Stimulated activated naive CD8-positive, alpha-beta T cell treated with anti-CD3 and anti-CD28 coated beads, Interleukin-15, Interleukin-2, amounts not matched to agents 100 ng/mL and 50 ng/mL, for 24 hours (primary cell): ENCODE results near the gene SMARCA2.
"Not testable (repeated sequence)": the region's sequence is repeated elsewhere in the genome, so short reads cannot be mapped to it uniquely, and the experiment has no call there.

Source experiments
- H3K27ac Mint-ChIP-seq: one replicate; pipeline ENCODE4 v1.8.0; 2021; ENCODE audit warnings: mild to moderate bottlenecking, mixed read lengths
- H3K27me3 Mint-ChIP-seq: one replicate; pipeline ENCODE4 v1.8.0; 2021; ENCODE audit warnings: mixed read lengths
- H3K36me3 Mint-ChIP-seq: one replicate; pipeline ENCODE4 v1.8.0; 2021; ENCODE audit warnings: low read depth, mixed read lengths
- H3K4me1 Mint-ChIP-seq: one replicate; pipeline ENCODE4 v1.8.0; 2021; ENCODE audit warnings: low read depth, mixed read lengths
- H3K4me3 Mint-ChIP-seq: one replicate; pipeline ENCODE4 v1.8.0; 2021; ENCODE audit warnings: mild to moderate bottlenecking, mixed read lengths
- H3K9me3 Mint-ChIP-seq: one replicate; pipeline ENCODE4 v1.8.0; 2021; ENCODE audit warnings: mixed read lengths

Gene SMARCA2

DNA sequence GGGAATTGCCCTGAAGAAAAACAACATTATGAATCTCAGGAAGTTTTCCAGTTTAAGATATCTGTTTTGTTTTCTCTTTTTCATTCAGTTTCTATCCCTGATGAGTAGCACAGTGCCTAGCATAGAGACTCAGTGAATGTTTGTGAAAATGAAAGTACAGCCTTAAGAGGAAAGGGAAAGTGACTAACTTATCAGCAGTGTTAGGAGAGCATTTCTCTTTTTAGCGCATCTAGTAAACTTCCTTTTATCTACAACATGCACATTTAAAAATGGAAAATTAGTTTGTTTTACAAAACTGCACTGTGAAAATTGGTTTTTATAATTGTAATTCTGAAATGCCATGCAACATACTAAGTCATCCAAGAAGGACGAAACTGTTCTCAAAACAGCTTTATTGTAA is 110.8 kb downstream of the SMARCA2 start:
- Mint-ChIP-seq H3K4me3 (peak overlapping the region; percentile 57), H3K9me3 (no peaks in the 10 kb centered on the region), H3K4me1 (peaks cover 40% of the 10 kb centered on the region), H3K36me3 (peaks cover 53% of the 10 kb centered on the region), H3K27me3 (no peaks in the 10 kb centered on the region), H3K27ac (peak overlapping the region; percentile 76)

DNA sequence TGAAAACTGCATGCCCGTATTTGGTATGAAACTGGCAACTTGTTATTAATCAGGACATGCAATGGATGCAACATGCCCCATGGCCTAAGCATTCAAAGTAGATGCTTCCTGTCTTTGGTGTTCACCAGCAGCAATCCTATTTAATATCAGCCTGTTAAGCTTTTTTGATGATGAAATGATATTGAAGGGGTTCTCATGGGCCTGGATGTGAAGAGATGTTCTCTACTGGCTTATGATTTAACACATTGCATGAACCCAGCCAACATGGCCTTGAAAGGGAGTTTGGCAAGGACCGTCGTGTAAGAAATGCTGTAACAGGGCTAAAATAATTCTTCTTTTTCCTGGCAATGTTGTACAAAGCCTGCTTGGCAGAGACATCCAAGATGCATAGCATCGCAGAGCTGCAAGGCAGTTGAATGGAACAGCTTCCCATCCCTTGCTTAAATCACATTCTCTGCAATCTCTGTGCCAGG is 111.2 kb downstream of the SMARCA2 start:
- peaks cover 45% of the 10 kb centered on the region for H3K4me1 Mint-ChIP-seq
- peak overlapping the region; percentile 76 for H3K27ac Mint-ChIP-seq
- no peaks in the 10 kb centered on the region for H3K9me3 Mint-ChIP-seq
- peak overlapping the region; percentile 57 for H3K4me3 Mint-ChIP-seq
- H3K27me3 Mint-ChIP-seq, result no peaks in the 10 kb centered on the region
- H3K36me3 Mint-ChIP-seq, result peaks cover 56% of the 10 kb centered on the region

DNA sequence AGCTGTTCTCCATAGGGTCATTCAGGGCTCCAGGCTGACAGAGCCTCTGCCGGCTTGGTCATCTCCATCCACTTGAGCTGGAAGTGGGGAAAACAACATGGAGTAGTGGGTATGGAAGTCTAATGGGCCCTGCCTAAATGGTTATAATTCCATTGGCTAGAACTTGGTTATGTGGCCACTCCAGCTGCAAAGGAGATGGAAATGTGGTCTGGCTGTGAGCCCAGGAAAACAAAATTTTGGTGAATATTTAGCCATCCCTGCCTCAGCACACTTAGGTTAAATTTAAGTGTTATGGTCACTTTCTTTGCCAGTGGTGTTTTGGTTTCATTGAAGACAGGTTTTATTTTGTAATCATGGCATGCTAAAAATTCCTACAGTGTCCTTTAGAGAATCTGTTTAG is 112.3 kb downstream of the SMARCA2 start:
- Mint-ChIP-seq H3K9me3 (no peaks in the 10 kb centered on the region), H3K36me3 (peaks cover 54% of the 10 kb centered on the region), H3K4me1 (peaks cover 52% of the 10 kb centered on the region), H3K27ac (no peak overlapping the region), H3K27me3 (no peaks in the 10 kb centered on the region), H3K4me3 (no peak overlapping the region)

DNA sequence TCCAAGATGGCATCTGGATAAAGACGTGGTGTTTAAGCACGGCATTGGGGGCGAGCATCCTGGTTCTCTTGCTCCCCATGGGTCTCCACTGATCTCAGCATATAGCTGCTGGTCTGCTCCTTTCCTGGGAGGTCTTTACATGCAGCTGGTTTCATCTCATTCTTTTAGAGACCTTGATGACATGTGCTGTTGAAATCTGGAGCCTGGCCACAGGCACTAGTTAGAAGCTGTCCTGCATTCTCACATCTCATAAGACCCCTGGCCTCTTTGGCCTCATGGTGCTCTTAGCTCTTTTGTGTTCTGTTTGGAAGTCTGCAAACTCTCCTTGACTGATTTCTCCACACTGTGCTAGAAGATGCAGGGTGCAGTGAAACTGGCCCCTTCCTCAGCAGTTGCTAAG is 113.0 kb downstream of the SMARCA2 start:
- no peaks in the 10 kb centered on the region for H3K27me3 Mint-ChIP-seq
- H3K36me3 Mint-ChIP-seq, result peaks cover 49% of the 10 kb centered on the region
- no peak overlapping the region for H3K4me3 Mint-ChIP-seq
- H3K27ac Mint-ChIP-seq, result no peak overlapping the region
- H3K4me1 Mint-ChIP-seq, result peaks cover 53% of the 10 kb centered on the region
- H3K9me3 Mint-ChIP-seq, result no peaks in the 10 kb centered on the region

DNA sequence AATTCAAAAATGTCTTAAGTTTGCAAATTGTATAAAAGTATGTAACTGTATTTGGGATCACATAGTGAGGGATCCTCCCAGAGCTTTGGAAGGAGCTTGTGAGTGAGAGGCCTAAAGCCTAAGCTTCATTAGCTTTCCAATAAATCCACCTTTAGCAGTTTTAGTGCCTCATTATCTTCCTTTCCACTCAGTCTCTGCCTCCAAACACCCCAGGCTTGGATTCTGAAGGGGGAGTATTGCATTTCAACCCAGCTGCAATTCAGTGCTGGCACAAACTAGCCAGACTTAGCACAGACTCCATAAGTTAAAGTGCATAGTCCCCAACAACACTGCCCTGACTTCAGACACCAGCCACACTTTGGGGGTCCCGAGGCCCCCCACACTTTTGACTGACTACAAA is 113.5 kb downstream of the SMARCA2 start:
- Mint-ChIP-seq H3K27me3 (no peaks in the 10 kb centered on the region), H3K4me3 (no peak overlapping the region), H3K36me3 (peaks cover 44% of the 10 kb centered on the region), H3K27ac (no peak overlapping the region), H3K4me1 (peaks cover 53% of the 10 kb centered on the region), H3K9me3 (no peaks in the 10 kb centered on the region)

DNA sequence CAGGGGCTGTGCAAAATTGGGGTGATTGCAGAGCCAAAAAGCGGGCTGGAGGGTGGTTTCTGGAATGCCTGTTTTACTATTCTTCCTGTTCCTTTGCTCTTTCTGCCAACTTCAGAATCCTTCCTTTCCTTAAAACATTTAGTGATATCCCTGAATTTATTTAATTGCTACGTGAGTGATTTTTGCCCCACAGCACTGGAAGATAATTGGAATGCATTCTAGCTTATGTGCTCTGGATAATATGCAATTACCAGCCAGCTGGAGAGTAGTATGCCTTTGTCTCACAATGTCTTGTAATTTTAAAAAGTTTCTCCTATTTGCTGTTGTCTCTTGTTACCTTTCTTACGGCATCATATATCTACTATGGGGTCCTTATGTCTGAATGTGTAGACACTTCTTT is 115.8 kb downstream of the SMARCA2 start:
- Mint-ChIP-seq H3K4me1 (peaks cover 34% of the 10 kb centered on the region), H3K36me3 (peaks cover 34% of the 10 kb centered on the region), H3K27me3 (no peaks in the 10 kb centered on the region), H3K9me3 (no peaks in the 10 kb centered on the region), H3K4me3 (no peak overlapping the region), H3K27ac (peak overlapping the region; percentile 76)

DNA sequence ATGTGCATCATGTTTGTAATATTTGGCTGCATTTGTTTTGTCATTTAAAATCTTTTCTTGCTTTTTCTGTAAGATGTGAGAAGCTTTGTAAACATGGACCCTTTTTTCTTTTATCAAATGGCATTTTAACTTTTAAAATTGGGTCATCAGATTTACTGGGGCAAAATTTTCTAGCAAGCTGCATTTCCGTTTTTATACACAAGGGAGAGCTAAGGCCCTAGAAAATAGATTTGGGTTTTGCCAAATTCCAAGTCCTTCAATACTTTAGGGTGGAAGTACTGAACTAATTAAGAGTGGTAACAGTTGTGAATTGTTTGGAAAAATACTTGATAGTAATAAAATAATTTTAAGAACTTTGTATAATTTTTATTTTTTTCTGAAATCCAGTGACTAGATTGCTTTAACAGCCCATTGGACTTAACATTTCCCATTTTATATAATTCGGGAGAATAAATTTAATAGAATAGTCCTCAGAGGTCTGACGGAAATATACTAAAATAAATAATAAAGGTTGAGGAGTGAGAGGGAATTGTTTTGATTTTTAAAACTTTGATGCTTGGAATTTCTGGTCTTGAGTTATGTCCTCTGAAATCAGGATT is 117.4 kb downstream of the SMARCA2 start:
- no peak overlapping the region for H3K27ac Mint-ChIP-seq
- H3K4me3 Mint-ChIP-seq, result no peak overlapping the region
- peaks cover 19% of the 10 kb centered on the region for H3K4me1 Mint-ChIP-seq
- H3K9me3 Mint-ChIP-seq, result no peaks in the 10 kb centered on the region
- no peaks in the 10 kb centered on the region for H3K27me3 Mint-ChIP-seq
- peaks cover 37% of the 10 kb centered on the region for H3K36me3 Mint-ChIP-seq

DNA sequence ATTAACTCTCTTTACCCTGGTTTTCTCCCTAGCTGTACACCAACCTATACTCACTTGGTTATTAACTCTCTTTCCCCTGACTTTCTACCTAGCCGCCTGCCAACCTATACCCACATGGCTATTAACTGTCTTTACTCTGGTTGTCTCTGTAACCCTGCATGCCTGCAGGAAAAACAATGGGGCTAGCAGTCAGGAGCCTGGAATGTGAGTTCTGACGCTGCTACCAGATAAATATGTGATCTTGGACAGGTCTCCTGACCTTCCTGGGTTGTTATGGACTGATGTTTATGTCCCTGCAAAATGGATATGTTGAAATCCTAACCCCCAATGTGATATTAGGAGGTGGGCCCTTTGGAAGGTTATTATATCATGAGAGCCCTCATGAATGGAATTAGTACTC is 119.2 kb downstream of the SMARCA2 start:
- H3K27ac Mint-ChIP-seq, result no peak overlapping the region
- H3K27me3 Mint-ChIP-seq, result no peaks in the 10 kb centered on the region
- H3K36me3 Mint-ChIP-seq, result peaks cover 39% of the 10 kb centered on the region
- no peak overlapping the region for H3K4me3 Mint-ChIP-seq
- H3K4me1 Mint-ChIP-seq, result peaks cover 19% of the 10 kb centered on the region
- H3K9me3 Mint-ChIP-seq, result no peaks in the 10 kb centered on the region

DNA sequence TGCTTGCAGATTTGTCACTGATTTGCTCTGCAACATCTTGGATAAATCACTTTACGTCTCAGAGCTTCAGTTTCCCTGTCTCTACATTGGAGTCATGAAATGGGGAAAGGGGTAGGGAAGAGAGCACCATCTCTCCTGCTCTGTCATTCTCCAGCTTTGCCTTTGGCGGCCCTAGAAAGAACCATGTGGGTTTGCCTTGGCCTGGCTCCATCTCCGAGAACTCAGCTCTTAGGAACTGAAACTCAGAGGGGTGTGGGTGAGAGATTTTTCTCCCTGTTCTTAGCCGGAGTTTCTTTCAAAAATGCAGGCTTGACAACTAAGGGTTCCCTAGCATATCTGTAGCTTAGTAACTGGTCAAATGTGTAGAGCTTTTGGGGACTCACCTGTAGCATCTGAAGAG is 123.5 kb downstream of the SMARCA2 start:
- H3K27ac Mint-ChIP-seq, result no peak overlapping the region
- peaks cover 23% of the 10 kb centered on the region for H3K4me1 Mint-ChIP-seq
- peaks cover 56% of the 10 kb centered on the region for H3K36me3 Mint-ChIP-seq
- no peaks in the 10 kb centered on the region for H3K9me3 Mint-ChIP-seq
- no peak overlapping the region for H3K4me3 Mint-ChIP-seq
- no peaks in the 10 kb centered on the region for H3K27me3 Mint-ChIP-seq

DNA sequence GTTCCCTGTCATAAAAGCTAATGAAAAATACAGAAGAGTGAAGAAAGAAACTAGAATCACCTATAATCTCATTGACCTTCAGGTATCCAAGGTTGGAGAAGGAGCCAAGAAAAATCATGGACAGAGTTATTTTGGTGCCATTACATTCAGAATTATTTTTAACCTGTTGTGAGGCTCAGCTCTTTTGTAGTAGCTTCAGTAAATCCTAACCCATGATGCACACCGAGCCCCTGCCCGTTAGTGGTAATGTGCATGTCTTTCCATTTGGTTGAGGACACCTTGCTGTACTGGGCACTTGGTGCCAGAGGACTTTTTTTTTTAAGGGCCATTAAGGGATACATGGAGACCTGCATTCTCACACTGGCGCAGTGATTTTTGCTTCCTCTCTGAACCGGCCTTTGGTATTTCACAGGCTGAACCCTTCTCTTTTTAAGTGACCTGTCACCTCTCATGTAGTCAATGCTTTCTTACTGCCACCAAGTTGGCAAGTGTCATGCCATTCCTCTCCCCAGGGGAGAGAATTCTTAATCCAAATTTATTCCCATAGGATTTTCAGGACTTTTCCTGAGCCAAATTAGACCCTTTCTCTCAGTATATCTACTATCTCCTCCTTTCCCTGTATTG is 125.6 kb downstream of the SMARCA2 start:
- H3K4me1 Mint-ChIP-seq, result peaks cover 30% of the 10 kb centered on the region
- H3K27ac Mint-ChIP-seq, result no peak overlapping the region
- no peaks in the 10 kb centered on the region for H3K9me3 Mint-ChIP-seq
- no peak overlapping the region for H3K4me3 Mint-ChIP-seq
- H3K27me3 Mint-ChIP-seq, result no peaks in the 10 kb centered on the region
- peaks cover 51% of the 10 kb centered on the region for H3K36me3 Mint-ChIP-seq

DNA sequence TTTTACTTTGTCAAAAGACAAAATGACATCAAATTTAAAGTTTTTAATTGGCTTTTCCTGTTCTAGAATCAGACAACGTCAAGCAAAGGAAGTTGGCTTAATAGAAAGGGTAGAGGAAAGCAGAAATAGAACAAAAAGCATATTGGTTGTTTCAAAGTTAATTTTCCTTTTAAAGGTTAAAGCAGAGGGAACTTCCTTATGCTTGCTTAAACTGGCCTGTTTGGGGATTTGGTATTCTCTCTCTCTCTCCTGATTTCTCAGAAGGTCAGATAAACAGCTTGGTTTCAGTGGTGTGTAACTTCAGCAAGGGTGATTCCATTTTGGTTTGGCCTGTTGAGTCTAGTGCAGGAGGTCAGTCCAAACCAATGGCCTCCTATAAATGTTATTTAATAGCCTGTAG is 127.1 kb downstream of the SMARCA2 start:
- no peak overlapping the region for H3K27ac Mint-ChIP-seq
- no peaks in the 10 kb centered on the region for H3K27me3 Mint-ChIP-seq
- no peaks in the 10 kb centered on the region for H3K9me3 Mint-ChIP-seq
- H3K36me3 Mint-ChIP-seq, result peaks cover 48% of the 10 kb centered on the region
- H3K4me3 Mint-ChIP-seq, result no peak overlapping the region
- peaks cover 39% of the 10 kb centered on the region for H3K4me1 Mint-ChIP-seq

DNA sequence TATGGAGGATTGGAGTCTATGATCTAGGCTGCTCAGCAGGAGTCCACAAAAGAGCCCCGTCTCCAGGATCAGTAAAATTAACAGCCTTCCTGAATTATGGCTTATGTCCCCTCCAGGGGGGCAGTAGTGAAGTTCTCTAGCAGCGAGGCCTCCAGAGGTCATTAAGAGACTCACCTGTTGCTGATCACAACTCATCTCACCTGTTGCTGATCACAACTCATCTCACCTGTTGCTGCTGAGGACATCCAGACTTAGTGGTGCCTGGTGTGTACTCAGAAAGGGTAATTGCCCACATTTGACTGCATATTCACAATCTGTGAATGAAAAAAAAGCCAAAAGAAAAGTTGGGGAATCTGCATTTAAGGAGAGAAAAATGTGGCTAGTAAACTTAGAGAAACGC is 129.5 kb downstream of the SMARCA2 start:
- H3K27me3 Mint-ChIP-seq, result no peaks in the 10 kb centered on the region
- H3K27ac Mint-ChIP-seq, result peak overlapping the region; percentile 36
- peaks cover 39% of the 10 kb centered on the region for H3K4me1 Mint-ChIP-seq
- peaks cover 40% of the 10 kb centered on the region for H3K36me3 Mint-ChIP-seq
- no peak overlapping the region for H3K4me3 Mint-ChIP-seq
- H3K9me3 Mint-ChIP-seq, result peaks cover 4% of the 10 kb centered on the region

DNA sequence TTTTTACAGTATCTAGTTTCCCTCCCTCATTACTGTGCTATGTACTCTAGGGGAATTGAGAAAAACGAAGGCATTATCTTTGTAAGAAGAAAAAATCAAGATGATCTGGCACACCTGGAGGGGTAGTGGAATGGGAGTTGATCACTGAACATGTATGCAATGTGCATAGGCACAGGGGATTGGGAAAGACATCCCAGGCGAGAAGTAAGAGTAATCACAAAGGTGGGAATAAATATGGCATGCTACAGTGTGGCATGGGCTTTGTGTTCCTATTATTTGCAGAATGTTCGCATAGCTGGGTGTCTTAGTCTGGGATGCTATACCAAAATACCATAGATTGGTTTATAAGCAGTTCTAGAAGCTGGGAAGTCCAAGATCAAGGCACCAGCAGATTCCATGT is 130.6 kb downstream of the SMARCA2 start:
- no peak overlapping the region for H3K27ac Mint-ChIP-seq
- H3K27me3 Mint-ChIP-seq, result no peaks in the 10 kb centered on the region
- no peak overlapping the region for H3K4me3 Mint-ChIP-seq
- H3K36me3 Mint-ChIP-seq, result peaks cover 34% of the 10 kb centered on the region
- H3K9me3 Mint-ChIP-seq, result peaks cover 4% of the 10 kb centered on the region
- H3K4me1 Mint-ChIP-seq, result peaks cover 38% of the 10 kb centered on the region

DNA sequence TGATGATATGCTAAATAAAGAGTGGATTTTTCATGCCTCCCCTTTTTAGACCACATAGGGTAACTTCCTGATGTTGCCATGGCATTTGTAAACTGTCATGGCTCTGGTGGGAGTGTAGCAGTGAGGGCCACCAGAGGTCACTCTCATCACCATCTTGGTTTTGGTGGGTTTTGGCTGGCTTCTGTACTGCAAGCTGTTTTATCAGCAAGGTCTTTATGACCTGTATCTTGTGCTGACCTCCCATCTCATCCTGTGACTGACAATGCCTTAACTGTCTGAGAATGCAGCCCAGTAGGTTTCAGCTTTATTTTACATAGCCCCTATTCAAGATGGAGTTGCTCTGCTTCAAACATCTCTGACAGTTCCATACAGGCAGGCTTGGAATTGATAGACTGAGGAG is 131.6 kb downstream of the SMARCA2 start:
- not testable (repeated sequence) for H3K27me3 Mint-ChIP-seq, H3K9me3 Mint-ChIP-seq, H3K4me3 Mint-ChIP-seq, H3K27ac Mint-ChIP-seq
- Mint-ChIP-seq H3K36me3 (peaks cover 33% of the 10 kb centered on the region), H3K4me1 (peaks cover 38% of the 10 kb centered on the region)

DNA sequence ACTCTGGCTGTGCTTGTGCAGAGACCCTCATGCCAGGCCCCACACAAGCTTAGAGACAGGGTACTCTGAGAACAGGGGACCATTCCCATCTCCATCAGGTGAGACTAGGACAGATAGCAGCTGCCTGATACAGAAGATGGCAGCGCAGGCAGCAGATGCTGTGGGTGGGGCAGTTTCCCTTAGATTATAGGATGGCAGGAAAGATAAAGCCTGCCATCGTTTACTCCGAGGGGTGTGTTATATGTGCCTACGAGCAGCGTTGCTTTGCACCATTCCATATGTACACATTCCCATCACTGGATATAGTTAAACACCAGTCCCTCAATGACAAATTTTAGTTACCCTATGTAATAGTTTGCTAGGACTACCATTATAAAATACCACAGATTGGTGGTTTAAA is 135.2 kb downstream of the SMARCA2 start:
- Mint-ChIP-seq H3K27ac (no peak overlapping the region), H3K4me3 (no peak overlapping the region), H3K36me3 (peaks cover 23% of the 10 kb centered on the region), H3K4me1 (peaks cover 36% of the 10 kb centered on the region), H3K27me3 (no peaks in the 10 kb centered on the region), H3K9me3 (peaks cover 4% of the 10 kb centered on the region)

DNA sequence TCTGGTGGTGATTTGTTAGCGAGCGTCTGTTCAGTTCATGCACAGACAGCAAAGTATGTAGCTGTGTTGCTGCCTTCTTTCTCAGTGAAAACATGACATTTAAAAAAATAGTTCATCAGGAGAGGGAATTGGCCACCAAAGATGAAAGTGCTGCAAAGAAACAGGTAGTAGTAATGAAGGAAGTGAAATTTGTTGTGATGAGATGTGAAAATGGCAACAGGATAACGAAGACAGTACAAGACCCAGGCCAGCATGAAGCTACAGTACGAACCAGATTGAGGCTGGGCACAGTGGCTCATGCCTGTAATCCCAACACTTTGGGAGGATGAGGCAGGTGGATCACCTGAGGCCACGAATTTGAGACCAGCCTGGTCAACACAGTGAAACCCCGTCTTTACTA is 136.0 kb downstream of the SMARCA2 start:
- Mint-ChIP-seq H3K27me3 (no peaks in the 10 kb centered on the region), H3K4me3 (no peak overlapping the region), H3K4me1 (peaks cover 35% of the 10 kb centered on the region), H3K36me3 (peaks cover 23% of the 10 kb centered on the region), H3K9me3 (peaks cover 4% of the 10 kb centered on the region), H3K27ac (no peak overlapping the region)
